Kidney (tissue), 14 donors: ENCODE results near the gene RNF17. TPM values are rescaled to one million over a fixed set of nuclear protein-coding genes. Genes with fewer than 3 reads are reported as not detected.

Experiments used
- DNase-seq, 5 donors: peaks; one replicate each; pipeline ENCODE4 v3.0.0-alpha.2; 2013 to 2020
- FAIRE-seq: peaks from 2 replicates; lab custom pipeline; 2012; peaks lifted over from hg19 to GRCh38; lab: Jason Lieb, UNC
- H3K27ac ChIP-seq, 2 donors: one replicate each; pipeline ENCODE4 v1.7.0; 2013; ENCODE audit warnings: low read depth in 2 of 2, low read length in 2 of 2, inconsistent platforms in 1 of 2
- H3K27me3 ChIP-seq: one replicate; pipeline ENCODE4 v1.7.1; 2013; ENCODE audit warnings: low read length, inconsistent platforms; ENCODE audit not compliant: control insufficient read depth, insufficient read depth
- H3K36me3 ChIP-seq, 3 donors: one replicate each; pipeline versions ENCODE4 v1.7.0 to v1.7.1; 2013; ENCODE audit warnings: low read length in 3 of 3, control low read depth in 1 of 3, inconsistent platforms in 1 of 3; ENCODE audit not compliant: insufficient read depth in 3 of 3, control insufficient read depth in 2 of 3
- H3K4me1 ChIP-seq, 3 donors: one replicate each; pipeline versions ENCODE4 v1.7.0 to v1.7.1; 2013; ENCODE audit warnings: low read length in 3 of 3, inconsistent platforms in 1 of 3, low read depth in 1 of 3; ENCODE audit not compliant: control insufficient read depth in 2 of 3, insufficient read depth in 2 of 3
- H3K4me3 ChIP-seq, 3 donors: one replicate each; pipeline versions ENCODE4 v1.7.0 to v1.8.1; 2013; ENCODE audit warnings: low read length in 3 of 3, control low read depth in 1 of 3, inconsistent platforms in 1 of 3
- H3K9ac ChIP-seq, 3 donors: one replicate each; pipeline versions ENCODE4 v1.7.0 to v1.7.1; 2013; ENCODE audit warnings: low read length in 3 of 3, control low read depth in 1 of 3, inconsistent platforms in 1 of 3
- H3K9me3 ChIP-seq, 3 donors: one replicate each; pipeline versions ENCODE4 v1.7.0 to v1.7.1; 2013; ENCODE audit warnings: low read length in 3 of 3, control low read depth in 1 of 3, inconsistent platforms in 1 of 3; ENCODE audit not compliant: control insufficient read depth in 2 of 3, insufficient read depth in 1 of 3
- intact Hi-C: fragments of 100-400 bp; cut with DNase I; formaldehyde crosslinking; loops from one replicate; pipeline ENCODE4 v1.11.1; 2022
- polyA plus RNA-seq: library from polyadenylated mRNA; stranded (reverse); fragments of 350-450 nt; fragmentation: Illumina TruSeq; extraction: RNeasy Lipid Tissue Mini Kit (QIAGEN cat#74804); gene quantifications from one replicate; pipeline ENCODE4 v1.2.3, GENCODE V29; 2014; ENCODE audit warnings: low read depth, low replicate concordance; ENCODE audit not compliant: insufficient read depth
- total RNA-seq: library from RNA; stranded (reverse); fragmentation: NEBNext Ultra II Directional; extraction: Animal tissue kit (Norgen Biotek cat#: 25700); gene quantifications from one replicate; pipeline ENCODE4 v1.2.1, GENCODE V29; 2021
- TF ChIP-seq, protein P1 (sequence below): IDR thresholded peaks from 3 replicates; pipeline ENCODE4 v1.5.1; 2012; ENCODE audit warnings: mild to moderate bottlenecking, moderate library complexity, borderline replicate concordance; ENCODE audit not compliant: insufficient read depth; ENCODE audit errors: extremely low read depth
- donor health status: control.
- donor health status: control.
- donor health status: control.
- donor health status: control.
- donor health status: control.
- donor health status: DM: yes; HTN: yes; CAD: no.
- donor health status: Normal renal cell carcinoma (clear cell type).

Gene RNF17
- total and polyA plus RNA-seq, 2 donors from 2014 or later, result not detected

DNA sequence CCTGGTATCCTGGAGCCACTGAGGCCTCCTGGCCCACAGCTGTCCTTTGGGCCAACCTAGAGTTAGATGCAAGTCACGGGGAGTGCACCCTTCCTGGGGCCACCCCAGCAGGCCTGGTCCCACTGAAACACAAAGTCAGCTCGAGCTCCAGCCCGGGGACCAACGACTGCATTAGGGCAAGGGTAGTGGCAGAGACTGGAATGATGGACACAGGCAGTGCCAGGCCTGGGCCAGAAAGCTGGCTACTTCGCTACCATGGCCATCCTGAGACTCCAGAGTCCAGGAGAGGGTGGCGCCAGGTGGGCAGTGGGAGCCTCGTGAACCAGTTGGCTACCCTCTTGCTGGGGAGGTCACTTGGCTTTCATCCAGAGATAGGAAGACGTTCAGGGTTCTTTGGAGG is 22.2 kb upstream of the RNF17 start:
- Histone ChIP-seq H3K9ac (no peak overlapping the region), H3K36me3 (no peaks in the 10 kb centered on the region), H3K27me3 (peaks cover 2% of the 10 kb centered on the region), H3K4me1 (no peaks in the 10 kb centered on the region), H3K9me3 (no peaks in the 10 kb centered on the region), H3K4me3 (no peak overlapping the region), H3K27ac (no peak overlapping the region)
- peak in 1 of 5 donors; percentile 7 for DNase-seq
- no peak for FAIRE-seq
- TF ChIP-seq, protein P1, sequence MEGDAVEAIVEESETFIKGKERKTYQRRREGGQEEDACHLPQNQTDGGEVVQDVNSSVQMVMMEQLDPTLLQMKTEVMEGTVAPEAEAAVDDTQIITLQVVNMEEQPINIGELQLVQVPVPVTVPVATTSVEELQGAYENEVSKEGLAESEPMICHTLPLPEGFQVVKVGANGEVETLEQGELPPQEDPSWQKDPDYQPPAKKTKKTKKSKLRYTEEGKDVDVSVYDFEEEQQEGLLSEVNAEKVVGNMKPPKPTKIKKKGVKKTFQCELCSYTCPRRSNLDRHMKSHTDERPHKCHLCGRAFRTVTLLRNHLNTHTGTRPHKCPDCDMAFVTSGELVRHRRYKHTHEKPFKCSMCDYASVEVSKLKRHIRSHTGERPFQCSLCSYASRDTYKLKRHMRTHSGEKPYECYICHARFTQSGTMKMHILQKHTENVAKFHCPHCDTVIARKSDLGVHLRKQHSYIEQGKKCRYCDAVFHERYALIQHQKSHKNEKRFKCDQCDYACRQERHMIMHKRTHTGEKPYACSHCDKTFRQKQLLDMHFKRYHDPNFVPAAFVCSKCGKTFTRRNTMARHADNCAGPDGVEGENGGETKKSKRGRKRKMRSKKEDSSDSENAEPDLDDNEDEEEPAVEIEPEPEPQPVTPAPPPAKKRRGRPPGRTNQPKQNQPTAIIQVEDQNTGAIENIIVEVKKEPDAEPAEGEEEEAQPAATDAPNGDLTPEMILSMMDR, result no peak
- intact Hi-C loops, result no loop called here

DNA sequence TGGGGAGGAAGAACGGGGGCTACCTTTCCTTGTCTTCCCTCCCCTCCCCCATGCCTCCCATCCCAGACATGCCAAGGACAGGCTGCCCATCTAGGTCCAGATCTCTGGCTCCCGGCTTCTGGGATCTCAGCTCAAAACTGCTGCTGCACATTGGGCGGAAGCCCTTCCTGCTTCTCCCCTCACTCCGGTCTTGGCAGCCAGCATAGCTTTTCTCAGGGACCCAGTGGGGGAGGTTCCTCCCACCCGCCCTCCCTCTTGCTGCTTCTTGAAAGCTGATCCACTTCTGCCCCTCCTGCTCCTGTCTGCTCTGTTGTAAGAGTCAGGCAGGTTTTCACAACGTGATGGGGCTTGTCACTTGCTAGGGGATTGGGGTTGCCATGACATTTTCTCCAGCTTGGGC is 21.7 kb upstream of the RNF17 start:
- intact Hi-C loops, result no loop called here
- Histone ChIP-seq H3K27ac (no peak overlapping the region), H3K9me3 (no peaks in the 10 kb centered on the region), H3K36me3 (no peaks in the 10 kb centered on the region), H3K4me3 (no peak overlapping the region), H3K4me1 (peaks cover 0 to 1% (median 0%) of the 10 kb centered on the region in 3 donors), H3K27me3 (peaks cover 2% of the 10 kb centered on the region), H3K9ac (no peak overlapping the region)
- DNase-seq (peak in 4 of 5 donors; percentile 74 to 84 (median 81)), FAIRE-seq (no peak)
- TF ChIP-seq, protein P1, result no peak

DNA sequence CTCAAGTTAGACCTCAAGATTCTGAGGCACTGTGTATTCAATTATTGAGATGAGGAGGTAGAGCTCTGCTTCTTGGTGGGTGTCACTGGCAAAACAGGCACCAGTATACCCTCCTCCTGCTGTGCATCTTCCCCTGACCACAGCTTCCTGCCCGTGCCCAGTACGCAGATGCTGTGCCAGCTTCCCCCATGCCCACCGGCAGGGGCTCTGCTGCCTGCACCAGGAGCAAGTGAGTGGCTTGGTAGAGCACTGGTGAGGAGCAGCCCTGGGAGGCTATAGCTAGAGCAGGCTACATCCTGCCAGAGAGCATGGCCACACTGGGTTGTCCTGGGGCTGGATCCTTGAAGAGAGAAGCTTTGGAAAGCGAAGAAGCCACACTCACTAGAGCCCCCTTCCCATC is 21.0 kb upstream of the RNF17 start:
- Histone ChIP-seq H3K36me3 (no peaks in the 10 kb centered on the region), H3K27ac (no peak overlapping the region), H3K9me3 (no peaks in the 10 kb centered on the region), H3K4me1 (peaks cover 0 to 3% (median 0%) of the 10 kb centered on the region in 3 donors), H3K27me3 (peaks cover 2% of the 10 kb centered on the region), H3K4me3 (no peak overlapping the region), H3K9ac (no peak overlapping the region)
- FAIRE-seq (no peak), DNase-seq (no peak)
- intact Hi-C loops, result no loop called here
- TF ChIP-seq, protein P1, result no peak

DNA sequence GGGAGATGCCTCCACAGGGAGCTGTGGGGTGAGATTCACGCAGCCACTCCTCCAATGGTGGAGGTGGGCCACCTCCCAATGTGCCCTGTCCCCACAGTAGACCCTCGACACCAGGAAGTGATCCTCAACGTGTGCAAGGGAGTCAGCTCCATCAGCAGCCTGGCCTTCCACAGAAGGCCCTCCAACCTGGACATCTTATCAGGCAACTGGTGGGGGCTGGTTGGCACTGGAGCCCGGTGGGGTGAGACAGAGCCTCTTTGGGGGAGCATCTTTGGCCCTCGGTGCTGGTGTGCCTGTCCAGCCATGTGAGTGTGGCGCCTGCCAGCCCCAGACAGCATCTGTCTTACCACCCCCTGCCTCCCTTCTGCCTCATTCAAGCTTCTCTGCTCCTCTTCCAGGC is 19.7 kb upstream of the RNF17 start:
- TF ChIP-seq, protein P1, result no peak
- H3K9ac ChIP-seq, result no peak overlapping the region
- H3K36me3 ChIP-seq, result no peaks in the 10 kb centered on the region
- intact Hi-C loops, result no loop called here
- no peaks in the 10 kb centered on the region for H3K9me3 ChIP-seq
- peaks cover 7% of the 10 kb centered on the region for H3K27me3 ChIP-seq
- DNase-seq, result no peak
- no peak overlapping the region for H3K4me3 ChIP-seq
- peaks cover 0 to 3% (median 0%) of the 10 kb centered on the region in 3 donors for H3K4me1 ChIP-seq
- no peak overlapping the region for H3K27ac ChIP-seq
- FAIRE-seq, result no peak
